Suprapubic skin (tissue), 4 donors: ENCODE data around the gene DEGS2. TPM values are rescaled to one million over a fixed set of nuclear protein-coding genes. Genes with fewer than 3 reads are reported as not detected.

Experiments
- DNase-seq, 2 donors: peaks; one replicate each; pipeline ENCODE4 v3.0.0-alpha.2; 2019; ENCODE audit warnings: low spot score in 2 of 2
- H3K27ac ChIP-seq: fragments of 200-600 bp; sonication (generic); one replicate; pipeline ENCODE4 v1.5.1; 2019
- H3K27me3 ChIP-seq: fragments of 200-600 bp; sonication (generic); one replicate; pipeline ENCODE4 v1.5.1; 2019
- H3K36me3 ChIP-seq: fragments of 200-600 bp; sonication (generic); one replicate; pipeline ENCODE4 v1.5.1; 2019
- H3K4me1 ChIP-seq: fragments of 200-600 bp; sonication (generic); one replicate; pipeline ENCODE4 v1.5.1; 2019
- H3K4me3 ChIP-seq: fragments of 200-600 bp; sonication (generic); one replicate; pipeline ENCODE4 v1.5.1; 2019; ENCODE audit warnings: mild to moderate bottlenecking
- H3K9me3 ChIP-seq: fragments of 200-600 bp; sonication (generic); one replicate; pipeline ENCODE4 v1.5.1; 2019
- CTCF ChIP-seq, 2 donors: fragments of 200-600 bp in 1 of 2; fragments of 450-650 bp in 1 of 2; sonication (generic) in 1 of 2; IDR thresholded peaks; one replicate each; pipeline ENCODE4 v1.5.1; 2016 to 2019; ENCODE audit warnings: antibody characterized with exemption in 2 of 2, mild to moderate bottlenecking in 1 of 2, moderate library complexity in 1 of 2
- EP300 ChIP-seq: sonication (generic); formaldehyde crosslinking; IDR thresholded peaks from one replicate; pipeline ENCODE4 v1.6.1; 2017; ENCODE audit warnings: antibody characterized with exemption
- POLR2A ChIP-seq, 2 donors: fragments of 450-650 bp; IDR thresholded peaks; one replicate each; pipeline ENCODE4 v1.6.1; 2017; ENCODE audit warnings: antibody characterized with exemption in 2 of 2, mild to moderate bottlenecking in 2 of 2, moderate library complexity in 2 of 2
- POLR2AphosphoS5 ChIP-seq, 3 donors: sonication (generic); formaldehyde crosslinking; IDR thresholded peaks; one replicate each; pipeline ENCODE4 v1.6.1; 2017; ENCODE audit warnings: antibody characterized with exemption in 3 of 3
- WGBS: methylation state at CpG from one replicate; pipeline ENCODE4 v1.1.5; 2018; 5-methylcytosine and 5-hydroxymethylcytosine counted together
- total RNA-seq, 4 donors: library from RNA; depleted of rRNA; stranded (reverse); fragments of >200 nt; gene quantifications; one replicate each; pipeline ENCODE4 v1.1.0, GENCODE V29; 2016

The DEGS2 gene
- total RNA-seq, 4 donors from 2014 or later = 78.9 to 130 (median 108) TPM

GRCh38 chr14:100104006-100104352 lies 55.5 kb downstream of the DEGS2 start:
- TF ChIP-seq POLR2A (IDR thresholded peaks at IDR 0.05) (no peak), EP300 (no peak), POLR2AphosphoS5 (IDR thresholded peaks at IDR 0.05) (no peak), CTCF (IDR thresholded peaks at IDR 0.05) (no peak)
- WGBS = 77% methylated on average over 4 of the region's 4 CpGs
- H3K27me3 ChIP-seq = no peaks in the 10 kb centered on the region
- H3K4me1 ChIP-seq = peaks cover 60% of the 10 kb centered on the region
- no peaks in the 10 kb centered on the region for H3K9me3 ChIP-seq
- no peaks in the 10 kb centered on the region for H3K36me3 ChIP-seq
- H3K4me3 ChIP-seq = no peak overlapping the region
- DNase-seq = peak; percentile 28 to 48
- no peak overlapping the region for H3K27ac ChIP-seq

GRCh38 chr14:100103250-100104005 lies 56.0 kb downstream of the DEGS2 start:
- Histone ChIP-seq H3K36me3 (peaks cover 4% of the 10 kb centered on the region), H3K4me1 (peaks cover 55% of the 10 kb centered on the region), H3K4me3 (no peak overlapping the region), H3K27ac (no peak overlapping the region), H3K27me3 (no peaks in the 10 kb centered on the region), H3K9me3 (no peaks in the 10 kb centered on the region)
- peak in 1 of 2 donors; percentile 34 for DNase-seq
- TF ChIP-seq POLR2A (IDR thresholded peaks at IDR 0.05) = no peak
- no peak for TF ChIP-seq CTCF (IDR thresholded peaks at IDR 0.05)
- no peak for TF ChIP-seq POLR2AphosphoS5 (IDR thresholded peaks at IDR 0.05)
- no peak for TF ChIP-seq EP300
- WGBS = 77% methylated on average over 10 of the region's 10 CpGs

GRCh38 chr14:100102156-100102785 lies 57.2 kb downstream of the DEGS2 start:
- peaks cover 43% of the 10 kb centered on the region for H3K4me1 ChIP-seq

GRCh38 chr14:100100032-100100703 lies 59.3 kb downstream of the DEGS2 start:
- TF ChIP-seq POLR2A (IDR thresholded peaks at IDR 0.05) = no peak
- no peak for TF ChIP-seq EP300
- TF ChIP-seq CTCF (IDR thresholded peaks at IDR 0.05) = no peak
- TF ChIP-seq POLR2AphosphoS5 (IDR thresholded peaks at IDR 0.05) = no peak
- no peaks in the 10 kb centered on the region for H3K9me3 ChIP-seq
- peaks cover 15% of the 10 kb centered on the region for H3K36me3 ChIP-seq
- 90% methylated on average over 14 of the region's 14 CpGs for WGBS
- peak in 1 of 2 donors; percentile 26 for DNase-seq
- no peak overlapping the region for H3K27ac ChIP-seq
- no peaks in the 10 kb centered on the region for H3K27me3 ChIP-seq
- H3K4me3 ChIP-seq = no peak overlapping the region
- H3K4me1 ChIP-seq = peaks cover 31% of the 10 kb centered on the region

More at GRCh38 chr14:100102156-100102785, 57.2 kb downstream of the DEGS2 start:
- 88% methylated on average over 8 of the region's 8 CpGs for WGBS
- H3K27ac ChIP-seq = peak overlapping the region; percentile 34
- TF ChIP-seq CTCF (IDR thresholded peaks at IDR 0.05) (no peak), EP300 (no peak), POLR2A (IDR thresholded peaks at IDR 0.05) (no peak), POLR2AphosphoS5 (IDR thresholded peaks at IDR 0.05) (no peak)
- no peaks in the 10 kb centered on the region for H3K9me3 ChIP-seq
- H3K36me3 ChIP-seq = peaks cover 15% of the 10 kb centered on the region
- DNase-seq = peak in 1 of 2 donors; percentile 42
- H3K27me3 ChIP-seq = no peaks in the 10 kb centered on the region
- no peak overlapping the region for H3K4me3 ChIP-seq

- Histone ChIP-seq H3K27ac (no peak overlapping the region), H3K4me3 (no peak overlapping the region), H3K36me3 (peaks cover 15% of the 10 kb centered on the region), H3K27me3 (no peaks in the 10 kb centered on the region), H3K9me3 (no peaks in the 10 kb centered on the region), H3K4me1 (peaks cover 11% of the 10 kb centered on the region)
- TF ChIP-seq EP300 = no peak
- no peak for TF ChIP-seq POLR2AphosphoS5 (IDR thresholded peaks at IDR 0.05)
- no peak for TF ChIP-seq POLR2A (IDR thresholded peaks at IDR 0.05)
- no peak for TF ChIP-seq CTCF (IDR thresholded peaks at IDR 0.05)
- WGBS = 96% methylated on average over 8 of the region's 8 CpGs
- DNase-seq = peak in 1 of 2 donors; percentile 22
These were observed 61.3 kb downstream of the DEGS2 start for GRCh38 chr14:100098171-100098570.
